ENCODE data around the gene CLK2.

- TF ChIP-seq CTCF (conservative IDR thresholded peaks at IDR 0.05) (no peak; the same call in 1 of the 2 replicates), ZFX (IDR thresholded peaks at IDR 0.05) (0 out of 2 replicates have a peak, but pooled peaks have one; percentile 32)
These were observed 17.9 kb downstream of the CLK2 start, which contains the start of gene ENTREP3 for GRCh38 chr1:155255243-155256007.

Measured in C4-2B (cell line).